Measurements from ENCODE around the gene SMAD2.

- TF ChIP-seq CTCF (IDR thresholded peaks at IDR 0.05) (no peak), POLR2A (IDR thresholded peaks at IDR 0.05) (no peak)
These were observed 33.6 kb upstream of the SMAD2 start for GRCh38 chr18:47964053-47964452.

Measured in testis (tissue), 2 donors.